Germinal center (tissue), 1 donor: ENCODE data around the gene LRRC26.

Source experiments
- DNase-seq: peaks from one replicate; pipeline ENCODE4 v3.0.0; 2012; ENCODE audit warnings: mixed read lengths, low spot score

Gene LRRC26

GRCh38 chr9:137169896-137170358, at the start of gene LRRC26:
Gene LRRC26, minus strand, starts transcription at chr9:137170051. Its CDS starts 108 bp downstream, at chr9:137169943.
- no peak for DNase-seq

- DNase-seq = no peak
Observed at GRCh38 chr9:137218754-137219271, 49.0 kb upstream of the LRRC26 start.

GRCh38 chr9:137218212-137218753, 48.4 kb upstream of the LRRC26 start:
- no peak for DNase-seq

- no peak for DNase-seq
Observed at GRCh38 chr9:137217276-137218211, 47.7 kb upstream of the LRRC26 start.

GRCh38 chr9:137216188-137216965, 46.5 kb upstream of the LRRC26 start:
- DNase-seq = no peak

GRCh38 chr9:137215196-137215986, 45.5 kb upstream of the LRRC26 start:
- no peak for DNase-seq

GRCh38 chr9:137214620-137215019, 44.8 kb upstream of the LRRC26 start:
- no peak for DNase-seq

GRCh38 chr9:137213160-137214060, 43.6 kb upstream of the LRRC26 start:
- no peak for DNase-seq

- DNase-seq = no peak
Observed at GRCh38 chr9:137212520-137212919, 42.7 kb upstream of the LRRC26 start.

GRCh38 chr9:137211532-137211931, 41.7 kb upstream of the LRRC26 start:
- DNase-seq = no peak

- DNase-seq = no peak
Observed at GRCh38 chr9:137206602-137207001, 36.8 kb upstream of the LRRC26 start.

- DNase-seq = peak; percentile 92
Observed at GRCh38 chr9:137205126-137206069, 35.5 kb upstream of the LRRC26 start, which contains the start of the genes NDOR1 and TMEM203. Gene NDOR1, plus strand, starts transcription at chr9:137205700. Its CDS starts 78 bp downstream, at chr9:137205778. Gene TMEM203, minus strand, starts transcription at chr9:137205648. Its CDS starts 234 bp downstream, at chr9:137205414.

GRCh38 chr9:137204731-137205125, 34.9 kb upstream of the LRRC26 start:
- DNase-seq = no peak

- DNase-seq = no peak
Observed at GRCh38 chr9:137202966-137203365, 33.1 kb upstream of the LRRC26 start.

- no peak for DNase-seq
Observed at GRCh38 chr9:137201205-137201868, 31.5 kb upstream of the LRRC26 start.

GRCh38 chr9:137200311-137201204, 30.7 kb upstream of the LRRC26 start, which contains the start of gene TPRN:
Gene TPRN, minus strand, starts transcription at chr9:137200741. Its CDS starts 30 bp downstream, at chr9:137200711.
- peak; percentile 100 for DNase-seq

GRCh38 chr9:137199411-137200121, 29.7 kb upstream of the LRRC26 start:
- DNase-seq = no peak
